Thymus (tissue), 11 donors: ENCODE results near the gene DCLK1. TPM values are rescaled to one million over a fixed set of nuclear protein-coding genes. Genes with fewer than 3 reads are reported as not detected.

Experiments used
- DNase-seq, 9 donors: peaks; one replicate each; pipeline ENCODE4 v3.0.0-alpha.2; 2013; ENCODE audit warnings: low spot score in 9 of 9, low read depth in 6 of 9, missing footprints in 1 of 9
- H3K27ac ChIP-seq, 2 donors: one replicate each; pipeline ENCODE4 v1.5.1; 2013; ENCODE audit warnings: control low read depth in 1 of 2, low read depth in 1 of 2, low read length in 1 of 2, mild to moderate bottlenecking in 1 of 2, moderate library complexity in 1 of 2
- H3K27me3 ChIP-seq, 2 donors: one replicate each; pipeline ENCODE4 v1.5.1; 2013; ENCODE audit warnings: low read length in 1 of 2; ENCODE audit not compliant: control insufficient read depth in 2 of 2, insufficient read depth in 1 of 2
- H3K36me3 ChIP-seq, 2 donors: one replicate each; pipeline ENCODE4 v1.5.1; 2013; ENCODE audit warnings: low read length in 1 of 2, mild to moderate bottlenecking in 1 of 2, moderate library complexity in 1 of 2; ENCODE audit not compliant: control insufficient read depth in 2 of 2, insufficient read depth in 2 of 2
- H3K4me1 ChIP-seq, 2 donors: one replicate each; pipeline ENCODE4 v1.5.1; 2013; ENCODE audit warnings: low read length in 2 of 2; ENCODE audit not compliant: control insufficient read depth in 2 of 2, insufficient read depth in 2 of 2
- H3K4me3 ChIP-seq, 2 donors: one replicate each; pipeline ENCODE4 v1.5.1; 2013; ENCODE audit warnings: low read length in 2 of 2, control low read depth in 1 of 2, mild to moderate bottlenecking in 1 of 2
- H3K9me3 ChIP-seq, 2 donors: one replicate each; pipeline ENCODE4 v1.5.1; 2013; ENCODE audit warnings: low read length in 1 of 2, mild to moderate bottlenecking in 1 of 2; ENCODE audit not compliant: control insufficient read depth in 2 of 2, insufficient read depth in 1 of 2
- WGBS: extraction: QIAGEN DNeasy Blood & Tissue Kit; methylation state at CpG from one replicate; pipeline ENCODE4 v1.1.7; 2013; 5-methylcytosine and 5-hydroxymethylcytosine counted together
- polyA plus RNA-seq: library from polyadenylated mRNA; stranded (reverse); fragments of 200-250 nt; gene quantifications from one replicate; pipeline ENCODE4 v1.2.3, GENCODE V29; 2013
- total RNA-seq: library from RNA; stranded (reverse); fragments of 120-200 nt; gene quantifications from one replicate; pipeline ENCODE4 v1.2.4, GENCODE V29; 2013
- donor health status: healthy.

Gene DCLK1
- total and polyA plus RNA-seq, 2 donors = 2.5 to 2.9 TPM

GRCh38 chr13:35804901-35805300 is 326.3 kb downstream of the DCLK1 start:
- Histone ChIP-seq H3K27ac (no peak overlapping the region), H3K4me3 (no peak overlapping the region), H3K36me3 (no peaks in the 10 kb centered on the region), H3K4me1 (no peaks in the 10 kb centered on the region), H3K27me3 (no peaks in the 10 kb centered on the region), H3K9me3 (no peaks in the 10 kb centered on the region)
- WGBS = 93% methylated on average over 5 of the region's 5 CpGs
- no peak for DNase-seq

GRCh38 chr13:35797991-35798390 is 333.2 kb downstream of the DCLK1 start:
- Histone ChIP-seq H3K4me1 (no peaks in the 10 kb centered on the region), H3K9me3 (no peaks in the 10 kb centered on the region), H3K4me3 (no peak overlapping the region), H3K36me3 (no peaks in the 10 kb centered on the region), H3K27me3 (no peaks in the 10 kb centered on the region), H3K27ac (no peak overlapping the region)
- DNase-seq = no peak
- WGBS = 82% methylated on average over 7 of the region's 7 CpGs

- no peak for DNase-seq
- Histone ChIP-seq H3K36me3 (no peaks in the 10 kb centered on the region), H3K4me3 (no peak overlapping the region), H3K9me3 (no peaks in the 10 kb centered on the region), H3K27ac (no peak overlapping the region), H3K27me3 (no peaks in the 10 kb centered on the region), H3K4me1 (no peaks in the 10 kb centered on the region)
- 83% methylated on average over 2 of the region's 2 CpGs for WGBS
Observed at GRCh38 chr13:35797244-35797643, 333.9 kb downstream of the DCLK1 start.

GRCh38 chr13:35796623-35797022 is 334.6 kb downstream of the DCLK1 start:
- no peak overlapping the region for H3K4me3 ChIP-seq
- no peaks in the 10 kb centered on the region for H3K36me3 ChIP-seq
- no peaks in the 10 kb centered on the region for H3K4me1 ChIP-seq
- DNase-seq = no peak
- whole genome bisulfite sequencing = 91% methylated on average over 4 of the region's 4 CpGs
- no peak overlapping the region for H3K27ac ChIP-seq
- H3K9me3 ChIP-seq = no peaks in the 10 kb centered on the region
- no peaks in the 10 kb centered on the region for H3K27me3 ChIP-seq

- no peaks in the 10 kb centered on the region for H3K9me3 ChIP-seq
- H3K27me3 ChIP-seq = no peaks in the 10 kb centered on the region
- no peak overlapping the region for H3K4me3 ChIP-seq
- no peak for DNase-seq
- H3K27ac ChIP-seq = no peak overlapping the region
- H3K4me1 ChIP-seq = no peaks in the 10 kb centered on the region
- no peaks in the 10 kb centered on the region for H3K36me3 ChIP-seq
- 93% methylated on average over 3 of the region's 3 CpGs for WGBS
Observed at GRCh38 chr13:35794734-35795389, 336.3 kb downstream of the DCLK1 start.

GRCh38 chr13:35793823-35794222 is 337.4 kb downstream of the DCLK1 start:
- no peak overlapping the region for H3K27ac ChIP-seq
- H3K27me3 ChIP-seq = no peaks in the 10 kb centered on the region
- H3K4me1 ChIP-seq = no peaks in the 10 kb centered on the region
- H3K4me3 ChIP-seq = no peak overlapping the region
- no peaks in the 10 kb centered on the region for H3K9me3 ChIP-seq
- DNase-seq = no peak
- no peaks in the 10 kb centered on the region for H3K36me3 ChIP-seq

GRCh38 chr13:35792911-35793310 is 338.3 kb downstream of the DCLK1 start:
- H3K4me1 ChIP-seq = no peaks in the 10 kb centered on the region
- no peaks in the 10 kb centered on the region for H3K36me3 ChIP-seq
- no peaks in the 10 kb centered on the region for H3K27me3 ChIP-seq
- H3K4me3 ChIP-seq = no peak overlapping the region
- H3K9me3 ChIP-seq = no peaks in the 10 kb centered on the region
- 93% methylated on average over 2 of the region's 2 CpGs for WGBS
- H3K27ac ChIP-seq = no peak overlapping the region
- no peak for DNase-seq

- Histone ChIP-seq H3K9me3 (no peaks in the 10 kb centered on the region), H3K27me3 (no peaks in the 10 kb centered on the region), H3K27ac (no peak overlapping the region), H3K4me3 (no peak overlapping the region), H3K4me1 (no peaks in the 10 kb centered on the region), H3K36me3 (no peaks in the 10 kb centered on the region)
- 96% methylated on average over 8 of the region's 8 CpGs for WGBS
- no peak for DNase-seq
Observed at GRCh38 chr13:35792021-35792420, 339.2 kb downstream of the DCLK1 start.

- no peak for DNase-seq
- no peaks in the 10 kb centered on the region for H3K27me3 ChIP-seq
- H3K36me3 ChIP-seq = no peaks in the 10 kb centered on the region
- no peaks in the 10 kb centered on the region for H3K9me3 ChIP-seq
- WGBS = 94% methylated on average over 3 of the region's 3 CpGs
- H3K4me3 ChIP-seq = no peak overlapping the region
- H3K4me1 ChIP-seq = no peaks in the 10 kb centered on the region
- no peak overlapping the region for H3K27ac ChIP-seq
Observed at GRCh38 chr13:35791184-35791851, 339.9 kb downstream of the DCLK1 start.
